Stimulated activated CD4-positive, alpha-beta T cell treated with anti-CD3 and anti-CD28 coated beads, Interleukin-15, amount 100 ng/mL, for 48 hours (primary cell): ENCODE data around the gene PLEKHO1.
"Not testable (repeated sequence)": the region's sequence is repeated elsewhere in the genome, so short reads cannot be mapped to it uniquely, and the experiment has no call there.

ENCODE experiments used
- DNase-seq, 2 donors: peaks; one replicate each; pipeline ENCODE4 v3.0.0-alpha.2; 2020; ENCODE audit warnings: low read depth in 2 of 2

The PLEKHO1 gene

GRCh38 chr1:150149271-150150132, at the start of gene PLEKHO1:
Gene PLEKHO1 (plus strand): TSS chr1:150149916. CDS start chr1:150150258, 342 bp downstream.
- DNase-seq = peak; percentile 40 to 78

GRCh38 chr1:150102986-150103385, 46.7 kb upstream of the PLEKHO1 start:
- DNase-seq = no peak

- no peak for DNase-seq
Observed at GRCh38 chr1:150106341-150106740, 43.4 kb upstream of the PLEKHO1 start.

- no peak for DNase-seq
Observed at GRCh38 chr1:150109586-150109985, 40.1 kb upstream of the PLEKHO1 start.

GRCh38 chr1:150110116-150110515, 39.6 kb upstream of the PLEKHO1 start:
- no peak for DNase-seq

GRCh38 chr1:150111670-150112069, 38.0 kb upstream of the PLEKHO1 start:
- DNase-seq = no peak

GRCh38 chr1:150115121-150115520, 34.6 kb upstream of the PLEKHO1 start:
- DNase-seq = no peak

GRCh38 chr1:150118716-150119115, 31.0 kb upstream of the PLEKHO1 start:
- no peak for DNase-seq

- DNase-seq = no peak
Observed at GRCh38 chr1:150121236-150121862, 28.4 kb upstream of the PLEKHO1 start.

GRCh38 chr1:150126811-150127210, 22.9 kb upstream of the PLEKHO1 start:
- DNase-seq = no peak

- DNase-seq = no peak
Observed at GRCh38 chr1:150127464-150127863, 22.3 kb upstream of the PLEKHO1 start.

- DNase-seq = peak; percentile 33 to 44
Observed at GRCh38 chr1:150127868-150128267, 21.8 kb upstream of the PLEKHO1 start.

GRCh38 chr1:150132372-150132771, 17.3 kb upstream of the PLEKHO1 start:
- DNase-seq = no peak

GRCh38 chr1:150134537-150134936, 15.2 kb upstream of the PLEKHO1 start:
- DNase-seq = no peak

- DNase-seq = not testable (repeated sequence)
Observed at GRCh38 chr1:150135400-150135799, 14.3 kb upstream of the PLEKHO1 start.

- no peak for DNase-seq
Observed at GRCh38 chr1:150138044-150138443, 11.7 kb upstream of the PLEKHO1 start.

GRCh38 chr1:150141452-150141851, 8.3 kb upstream of the PLEKHO1 start:
- no peak for DNase-seq

- no peak for DNase-seq
Observed at GRCh38 chr1:150142083-150142482, 7.6 kb upstream of the PLEKHO1 start.

GRCh38 chr1:150144606-150145005, 5.1 kb upstream of the PLEKHO1 start:
- DNase-seq = no peak

- not testable (repeated sequence) for DNase-seq
Observed at GRCh38 chr1:150146016-150146415, 3.7 kb upstream of the PLEKHO1 start.

- DNase-seq = no peak
Observed at GRCh38 chr1:150146849-150147542, 2.7 kb upstream of the PLEKHO1 start.

- no peak for DNase-seq
Observed at GRCh38 chr1:150148837-150149270, 862 bp upstream of the PLEKHO1 start.
